Right forelimb (tissue), 1 donor: ENCODE data around the gene LYAR.

ENCODE experiments used
- DNase-seq: peaks from one replicate; pipeline ENCODE4 v3.0.0-alpha.2; 2018

The LYAR gene

GRCh38 chr4:4289941-4290850 lies at the start of gene LYAR, which contains the start of gene ZBTB49:
LYAR (minus strand) TSS chr4:4290154; CDS start chr4:4283742, 6,412 bp downstream.
ZBTB49 (plus strand) TSS chr4:4290251; CDS start chr4:4299946, 9,695 bp downstream.
- DNase-seq: peak; percentile 98

DNA sequence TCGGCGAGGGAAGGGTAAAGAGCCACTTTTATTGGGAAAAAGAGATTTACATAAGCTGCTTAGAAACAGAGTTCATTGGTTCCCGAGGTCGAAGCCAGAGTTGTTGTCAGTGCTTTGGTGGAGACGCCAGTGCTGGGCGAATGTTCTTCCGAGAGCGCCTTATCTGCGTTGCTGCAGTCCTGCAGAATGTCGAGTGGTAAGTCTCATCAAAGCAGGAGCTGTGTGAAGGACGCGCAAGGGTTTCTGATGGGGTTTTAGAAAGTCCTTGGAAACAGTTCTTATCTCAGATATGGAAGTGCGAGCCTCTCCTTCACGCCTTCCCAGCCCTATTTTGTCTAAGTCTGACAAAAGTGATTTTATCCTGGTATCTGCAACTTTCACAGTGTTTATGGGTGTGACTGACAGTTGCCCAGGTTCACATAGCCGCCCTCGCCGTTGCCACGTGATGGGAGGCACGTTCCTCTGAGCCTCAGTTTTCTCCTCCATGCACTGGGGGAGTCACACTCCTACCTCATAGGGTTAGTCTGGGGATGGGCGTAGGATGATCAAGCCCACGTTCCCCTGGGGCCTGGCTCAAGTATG lies 49.6 kb upstream of the LYAR start:
- no peak for DNase-seq

DNA sequence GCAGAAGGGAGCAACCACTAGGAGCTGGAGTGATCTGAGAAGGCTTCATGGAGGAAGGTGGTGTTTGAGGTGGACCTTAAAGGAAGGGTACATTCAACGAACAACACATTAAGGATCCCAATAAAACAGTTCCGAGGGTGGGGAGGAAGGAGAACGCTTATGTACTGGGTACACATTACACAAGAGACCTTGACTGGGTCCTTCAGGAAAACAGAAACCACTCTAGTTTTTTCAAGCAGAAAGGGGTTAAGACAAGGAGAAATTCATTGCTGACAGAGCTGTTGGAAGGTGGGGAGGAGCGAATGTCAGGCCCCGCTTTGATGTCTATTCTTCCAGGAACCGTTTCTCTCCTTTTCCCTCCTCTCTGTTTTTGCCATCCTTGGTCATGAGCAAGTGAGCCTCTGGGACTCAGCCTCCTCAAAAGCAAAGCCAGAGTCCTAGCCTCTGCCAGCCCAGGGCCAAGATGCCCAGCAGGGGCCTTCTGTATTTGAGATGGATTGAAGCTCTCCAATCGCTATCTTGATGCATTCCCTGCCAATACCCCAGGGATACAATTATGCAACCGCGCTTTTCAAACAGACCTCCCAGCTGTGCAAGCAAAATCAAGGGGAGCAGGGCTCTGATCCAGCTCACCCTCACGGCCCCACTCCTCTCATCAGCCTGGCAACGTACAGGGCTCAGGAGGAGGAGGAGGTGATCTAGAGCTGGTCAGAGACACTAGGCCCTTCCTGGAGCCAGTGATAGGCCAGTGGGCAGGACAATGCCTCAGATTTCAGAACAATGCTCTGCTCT lies 48.5 kb upstream of the LYAR start:
- DNase-seq: no peak

DNA sequence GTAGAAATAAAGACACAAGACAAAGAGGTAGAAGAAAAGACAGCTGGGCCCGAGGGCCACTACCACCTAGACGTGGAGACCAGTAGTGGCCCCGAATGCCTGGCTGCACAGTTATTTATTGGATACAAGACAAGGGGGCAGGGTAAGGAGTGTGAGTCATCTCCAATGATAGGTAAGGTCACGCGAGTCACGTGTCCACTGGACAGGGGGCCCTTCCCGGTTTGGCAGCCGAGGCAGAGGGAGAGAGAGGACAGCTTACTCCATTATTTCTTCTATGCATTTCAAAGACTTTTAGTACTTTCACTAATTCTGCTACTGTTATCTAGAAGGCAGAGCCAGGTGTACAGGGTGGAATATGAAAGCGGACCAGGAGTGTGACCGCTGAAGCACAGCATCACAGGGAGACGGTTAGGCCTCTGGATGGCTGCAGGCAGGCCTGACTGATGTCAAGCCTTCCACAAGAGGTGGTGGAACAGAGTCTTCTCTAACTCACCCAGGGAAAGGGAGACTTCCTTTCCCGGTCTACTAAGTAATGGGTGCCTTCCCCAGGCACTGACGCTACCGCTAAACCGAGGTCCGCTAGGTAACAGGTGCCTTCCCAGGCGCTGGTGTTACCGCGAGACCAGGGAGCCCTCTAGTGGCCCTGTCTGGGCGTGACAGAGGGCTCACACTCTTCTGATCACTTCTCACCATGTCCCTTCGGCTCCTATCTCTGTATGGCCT lies 45.0 kb upstream of the LYAR start:
- DNase-seq: peak; percentile 49

DNA sequence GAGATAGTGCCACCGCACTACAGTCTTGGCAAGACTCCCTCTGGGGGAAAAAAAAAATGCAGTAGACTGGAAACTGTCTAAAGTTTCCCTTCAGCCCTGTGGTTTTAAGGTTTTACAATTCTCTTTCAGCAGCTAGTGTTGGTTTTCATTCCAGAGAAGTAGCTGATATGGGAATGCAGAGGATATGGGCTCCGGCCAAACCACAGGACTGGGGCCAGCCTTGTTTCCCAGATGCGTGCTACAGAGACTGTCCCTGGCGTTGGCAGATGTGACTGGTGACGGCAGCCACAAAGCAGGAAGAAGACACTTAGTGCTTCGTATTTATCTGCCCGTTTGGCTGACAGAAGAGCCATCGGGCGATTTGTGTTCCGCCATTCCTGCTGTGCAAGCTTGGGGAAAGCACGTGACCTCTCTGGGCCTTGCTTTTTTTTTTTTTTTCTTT lies 43.3 kb upstream of the LYAR start:
- peak; percentile 49 for DNase-seq

- no peak for DNase-seq
Measured at GRCh38 chr4:4332529-4332928, 42.6 kb upstream of the LYAR start.

GRCh38 chr4:4330794-4331193 lies 40.8 kb upstream of the LYAR start:
- no peak for DNase-seq

- no peak for DNase-seq
Measured at GRCh38 chr4:4329496-4329895, 39.5 kb upstream of the LYAR start.

- DNase-seq: no peak
Measured at GRCh38 chr4:4328840-4329239, 38.9 kb upstream of the LYAR start.

DNA sequence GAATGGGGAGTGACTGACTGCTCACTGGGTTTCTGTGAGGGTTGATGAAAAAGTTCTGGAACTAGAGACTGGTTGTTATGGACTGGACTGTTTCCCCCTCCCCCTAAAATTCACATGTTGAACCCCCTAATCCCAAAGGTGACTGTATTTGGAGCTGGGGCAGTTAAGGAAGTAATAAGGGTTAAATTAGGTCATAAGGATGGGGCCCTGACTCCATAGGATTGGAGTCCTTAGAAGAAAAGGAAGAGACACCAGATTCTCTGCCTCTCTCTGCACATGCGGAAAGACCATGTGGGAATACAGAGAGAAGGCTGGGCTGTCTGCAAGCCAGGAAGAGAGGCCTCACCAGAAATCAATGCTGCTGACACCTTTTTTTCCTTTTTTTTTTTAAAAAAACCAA lies 38.3 kb upstream of the LYAR start:
- DNase-seq: no peak

GRCh38 chr4:4327652-4328121 lies 37.7 kb upstream of the LYAR start:
- DNase-seq: no peak

DNA sequence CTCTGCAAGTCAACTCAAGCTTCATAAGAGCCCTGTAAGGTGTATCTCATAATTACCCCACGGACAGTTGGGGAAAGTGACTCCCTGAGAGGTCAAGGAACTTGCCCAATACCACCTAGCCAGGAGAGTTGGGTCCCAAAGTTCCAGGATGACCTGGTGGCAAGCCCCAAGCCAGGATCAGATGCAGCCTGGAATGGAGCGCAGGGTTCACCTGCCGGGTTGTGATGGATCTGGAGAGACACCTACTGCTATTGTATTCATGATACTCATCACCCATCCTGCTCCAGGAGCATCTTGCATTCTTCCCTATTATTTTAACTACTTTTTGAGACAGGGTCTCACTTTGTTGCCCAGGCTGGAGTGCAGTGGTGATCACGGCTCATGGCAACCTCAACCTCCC lies 36.2 kb upstream of the LYAR start:
- DNase-seq: no peak

DNA sequence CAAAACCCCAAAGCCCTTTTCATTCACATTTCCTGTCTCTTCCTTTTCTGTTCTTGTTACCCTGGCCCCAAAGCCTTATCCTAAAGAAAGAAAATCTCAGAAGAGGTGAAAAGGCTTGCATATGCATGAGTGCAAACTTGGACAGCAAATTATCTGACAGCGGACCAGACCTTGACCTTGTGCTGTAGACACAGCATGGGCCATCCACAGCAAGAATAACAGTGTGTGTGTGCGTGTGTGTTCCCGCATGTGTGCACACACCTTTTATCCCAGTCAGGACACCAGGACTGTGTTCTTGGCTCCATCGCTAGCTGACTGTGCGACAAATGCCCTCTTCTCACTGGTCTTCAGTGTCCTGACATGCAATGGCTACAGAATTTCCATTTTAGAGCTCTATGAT lies 35.4 kb upstream of the LYAR start:
- no peak for DNase-seq

- DNase-seq: no peak
Measured at GRCh38 chr4:4323705-4324534, 34.0 kb upstream of the LYAR start.

- DNase-seq: no peak
Measured at GRCh38 chr4:4321951-4322688, 32.2 kb upstream of the LYAR start.

- no peak for DNase-seq
Measured at GRCh38 chr4:4320951-4321714, 31.2 kb upstream of the LYAR start.

DNA sequence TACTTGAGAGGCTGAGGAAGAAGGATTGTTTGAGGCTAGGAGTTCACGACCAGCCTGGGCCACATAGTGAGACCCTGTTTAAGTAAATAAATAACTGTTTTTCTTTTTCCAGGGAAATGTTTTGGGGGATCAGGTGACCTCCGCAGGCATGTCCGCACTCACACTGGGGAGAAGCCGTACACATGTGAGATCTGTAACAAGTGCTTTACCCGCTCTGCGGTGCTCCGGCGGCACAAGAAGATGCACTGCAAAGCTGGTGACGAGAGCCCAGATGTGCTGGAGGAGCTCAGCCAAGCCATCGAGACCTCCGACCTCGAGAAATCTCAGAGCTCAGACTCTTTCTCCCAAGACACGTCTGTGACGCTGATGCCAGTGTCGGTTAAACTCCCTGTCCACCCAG lies 30.6 kb upstream of the LYAR start:
- DNase-seq: no peak

GRCh38 chr4:4317496-4318232 lies 27.7 kb upstream of the LYAR start:
- DNase-seq: no peak

DNA sequence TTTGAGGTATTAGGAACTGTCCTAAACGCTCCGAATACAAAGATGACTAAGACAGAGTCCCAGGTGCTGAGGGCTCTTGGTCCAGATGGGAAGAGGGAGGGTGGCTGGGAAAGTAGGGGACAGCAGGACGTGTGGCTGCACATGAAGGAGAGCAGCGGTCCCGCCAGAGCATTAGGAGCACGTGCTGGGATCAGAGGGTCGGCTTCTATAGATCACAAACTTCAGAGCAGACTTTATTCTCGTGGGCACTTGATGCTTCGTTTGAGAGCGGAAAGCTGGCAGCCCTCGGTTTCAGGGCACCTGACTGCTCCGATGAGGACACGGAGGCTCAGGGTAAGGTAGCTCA lies 26.2 kb upstream of the LYAR start:
- no peak for DNase-seq
